HepG2 (cell line): Measurements from ENCODE around the gene MYO19. TPM values are rescaled to one million over a fixed set of nuclear protein-coding genes. Genes with fewer than 3 reads are reported as not detected.

ENCODE experiments used
- CEBPB ChIP-seq: IDR thresholded peaks from 2 replicates; pipeline ENCODE4 v1.6.1; 2011; ENCODE audit warnings: low read depth, low read length, improper control_type of control experiment, borderline replicate concordance
- DZIP1 ChIP-seq: sonication (generic); formaldehyde crosslinking; IDR thresholded peaks from 2 replicates; pipeline ENCODE4 v1.5.0; 2020; ENCODE audit warnings: mild to moderate bottlenecking, missing genetic modification reagents
- EP300 ChIP-seq, 3 experiments: sonication (generic) in 1 of 3; formaldehyde crosslinking in 1 of 3; IDR thresholded peaks; 2 replicates each; pipeline versions ENCODE4 v1.5.1 to v1.6.1; 2011 to 2020; ENCODE audit warnings: low read depth in 2 of 3, low read length in 2 of 3, borderline replicate concordance in 1 of 3, improper control_type of control experiment in 1 of 3, mild to moderate bottlenecking in 1 of 3, missing genetic modification reagents in 1 of 3, moderate library complexity in 1 of 3
- FOSL1 ChIP-seq: sonication (generic); formaldehyde crosslinking; IDR thresholded peaks from 2 replicates; pipeline ENCODE4 v1.9.0; 2021; ENCODE audit warnings: missing genetic modification reagents, borderline replicate concordance
- KMT2B ChIP-seq: IDR thresholded peaks from 2 replicates; pipeline ENCODE4 v1.6.1; 2016; ENCODE audit warnings: missing genetic modification reagents, missing compliant biosample characterization
- MIER2 ChIP-seq: IDR thresholded peaks from 2 replicates; pipeline ENCODE4 v1.6.1; 2016; ENCODE audit warnings: missing biosample characterization, missing genetic modification reagents
- MZF1 ChIP-seq: sonication (generic); formaldehyde crosslinking; IDR thresholded peaks from 2 replicates; pipeline ENCODE4 v1.8.1; 2023; ENCODE audit warnings: mild to moderate bottlenecking, missing genetic modification reagents, borderline replicate concordance
- RFX1 ChIP-seq: fragments of 450-650 bp; IDR thresholded peaks from 2 replicates; pipeline ENCODE4 v1.6.1; 2017
- STAT6 ChIP-seq: sonication (generic); formaldehyde crosslinking; IDR thresholded peaks from 2 replicates; pipeline ENCODE4 v1.4.0; 2020; ENCODE audit warnings: missing genetic modification reagents, mild to moderate bottlenecking, borderline replicate concordance
- ZNF292 ChIP-seq: sonication (generic); formaldehyde crosslinking; IDR thresholded peaks from 2 replicates; pipeline ENCODE4 v1.8.1; 2022; ENCODE audit warnings: mild to moderate bottlenecking, low read depth, missing genetic modification reagents, borderline replicate concordance
- ZNF318 ChIP-seq: sonication (generic); formaldehyde crosslinking; IDR thresholded peaks from 2 replicates; pipeline ENCODE4 v1.4.0; 2020; ENCODE audit warnings: mild to moderate bottlenecking, missing genetic modification reagents
- ZNF567 ChIP-seq: sonication (generic); formaldehyde crosslinking; IDR thresholded peaks from 2 replicates; pipeline ENCODE4 v1.8.1; 2023; ENCODE audit warnings: mild to moderate bottlenecking, missing genetic modification reagents, borderline replicate concordance
- ZNF703 ChIP-seq: sonication (generic); formaldehyde crosslinking; IDR thresholded peaks from 2 replicates; pipeline ENCODE4 v1.5.1; 2020; ENCODE audit warnings: missing genetic modification reagents, mild to moderate bottlenecking, moderate library complexity, borderline replicate concordance
- ZNF720 ChIP-seq: sonication (generic); formaldehyde crosslinking; IDR thresholded peaks from 2 replicates; pipeline ENCODE4 v1.4.0; 2020; ENCODE audit warnings: missing genetic modification reagents
- polyA plus RNA-seq, 8 experiments: library from polyadenylated mRNA; depleted of rRNA in 3 of 8; stranded (reverse) in 7 of 8; unstranded in 1 of 8; fragments of >200 nt; fragmentation: Illumina TruSeq in 4 of 8; extraction: Trizol in 4 of 8; gene quantifications; 2 replicates each; pipeline versions ENCODE4 v1.2.1 to v1.2.3, GENCODE V29; 2011 to 2016; ENCODE audit warnings: low read depth in 4 of 8, missing spikeins in 1 of 8, mixed read lengths in 1 of 8; ENCODE audit not compliant: insufficient read depth in 1 of 8
- total RNA-seq, 5 experiments: library from RNA; depleted of rRNA; stranded (reverse); fragments of >200 nt; fragmentation: Illumina TruSeq; extraction: Trizol; gene quantifications; 2 replicates each; pipeline ENCODE4 v1.2.3, GENCODE V29; 2016; ENCODE audit warnings: low read depth in 1 of 5

The MYO19 gene
- total and polyA plus RNA-seq, 2 of the 13 experiments (the other 11 are each of a cell fraction or from before 2014, with no cell fraction given): 75.7 to 82.3 TPM

GRCh38 chr17:36534840-36535668, at the start of gene MYO19, which contains the start of gene PIGW (continued):
- no peak for TF ChIP-seq MIER2 (CRISPR knock-in tag)
- no peak; the same call in 1 of the 2 replicates for TF ChIP-seq DZIP1
- TF ChIP-seq ZNF703 (CRISPR knock-in tag): peak; percentile 22; the same call in 1 of the 2 replicates
- no peak for TF ChIP-seq EP300 (IDR thresholded peaks at IDR 0.05; ENCODE audit: low read depth in 2 of 2, low read length in 2 of 2)
- TF ChIP-seq EP300 (CRISPR knock-in tag; IDR thresholded peaks at IDR 0.05; ENCODE audit: borderline replicate concordance): no peak
- TF ChIP-seq ZNF318 (CRISPR knock-in tag): no peak
- no peak for TF ChIP-seq RFX1
- TF ChIP-seq CEBPB: no peak
- TF ChIP-seq ZNF567 (CRISPR knock-in tag): no peak
- no peak for TF ChIP-seq STAT6 (CRISPR knock-in tag)
- no peak for TF ChIP-seq ZNF720 (CRISPR knock-in tag)
- no peak for TF ChIP-seq FOSL1 (CRISPR knock-in tag)
- no peak for TF ChIP-seq ZNF292 (CRISPR knock-in tag)
- 0 out of 2 replicates have a peak, but pooled peaks have one; percentile 61 for TF ChIP-seq MZF1 (CRISPR knock-in tag)
- peak; percentile 86 for TF ChIP-seq KMT2B (CRISPR knock-in tag)
